Tongue (tissue), 2 donors: ENCODE results near the gene RAD51B. TPM values are rescaled to one million over a fixed set of nuclear protein-coding genes. Genes with fewer than 3 reads are reported as not detected.
A peak's percentile ranks its signal among the peaks of the same experiment; 100 is the strongest.

Experiments used
- DNase-seq: peaks from one replicate; pipeline ENCODE4 v3.0.0-alpha.2; 2015
- total RNA-seq: library from RNA; depleted of rRNA; stranded (reverse); fragments of >200 nt; gene quantifications from one replicate; pipeline ENCODE4 v1.2.3, GENCODE V29; 2014

Gene RAD51B
- total RNA-seq, 1 donor from 2014 or later = 37.8 TPM

DNA sequence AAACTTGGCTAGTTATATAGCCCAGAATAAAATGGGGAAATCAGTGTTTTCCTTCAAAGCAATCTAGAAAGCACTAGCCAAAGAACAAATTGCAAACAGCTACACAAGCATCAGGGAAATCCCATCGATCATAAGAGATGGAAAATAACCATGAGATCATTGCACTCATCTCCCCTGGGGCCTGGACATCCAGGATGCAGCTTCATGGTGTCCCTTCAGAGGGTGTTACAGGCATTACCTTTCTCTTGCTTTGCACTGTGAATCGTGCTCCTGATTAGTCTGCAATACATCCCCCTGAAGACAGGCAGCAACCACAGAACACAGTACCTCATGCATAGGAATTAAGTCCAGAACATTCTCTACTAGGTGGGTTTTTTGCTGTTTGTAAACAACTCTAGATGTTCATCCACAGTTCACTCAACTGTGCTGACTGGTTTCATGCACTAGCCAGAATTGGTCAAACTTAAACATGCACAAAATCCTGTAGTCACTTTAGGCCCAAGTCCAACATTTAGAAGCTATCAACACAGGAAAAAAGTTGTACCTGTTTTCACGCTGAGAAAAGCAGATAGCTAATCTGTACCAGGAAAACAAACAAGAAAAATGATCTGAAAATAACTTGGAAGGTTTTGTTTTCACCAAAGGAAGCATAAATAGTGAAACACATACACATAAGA lies 853.2 kb downstream of the RAD51B start:
- no peak for DNase-seq

DNA sequence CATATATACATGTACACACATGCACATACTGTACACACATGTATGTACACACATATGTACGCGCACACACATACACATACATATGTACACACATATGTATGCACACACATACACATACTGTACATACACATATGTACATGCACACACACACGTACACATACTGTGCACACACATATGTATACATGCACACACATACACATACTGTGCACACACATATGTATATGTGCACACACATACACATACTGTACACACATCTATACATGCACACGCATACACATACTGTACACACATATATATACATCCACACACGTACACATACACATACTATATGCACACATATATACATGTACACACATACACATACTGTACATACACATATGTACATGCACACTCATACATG lies 853.9 kb downstream of the RAD51B start:
- DNase-seq = no peak

DNA sequence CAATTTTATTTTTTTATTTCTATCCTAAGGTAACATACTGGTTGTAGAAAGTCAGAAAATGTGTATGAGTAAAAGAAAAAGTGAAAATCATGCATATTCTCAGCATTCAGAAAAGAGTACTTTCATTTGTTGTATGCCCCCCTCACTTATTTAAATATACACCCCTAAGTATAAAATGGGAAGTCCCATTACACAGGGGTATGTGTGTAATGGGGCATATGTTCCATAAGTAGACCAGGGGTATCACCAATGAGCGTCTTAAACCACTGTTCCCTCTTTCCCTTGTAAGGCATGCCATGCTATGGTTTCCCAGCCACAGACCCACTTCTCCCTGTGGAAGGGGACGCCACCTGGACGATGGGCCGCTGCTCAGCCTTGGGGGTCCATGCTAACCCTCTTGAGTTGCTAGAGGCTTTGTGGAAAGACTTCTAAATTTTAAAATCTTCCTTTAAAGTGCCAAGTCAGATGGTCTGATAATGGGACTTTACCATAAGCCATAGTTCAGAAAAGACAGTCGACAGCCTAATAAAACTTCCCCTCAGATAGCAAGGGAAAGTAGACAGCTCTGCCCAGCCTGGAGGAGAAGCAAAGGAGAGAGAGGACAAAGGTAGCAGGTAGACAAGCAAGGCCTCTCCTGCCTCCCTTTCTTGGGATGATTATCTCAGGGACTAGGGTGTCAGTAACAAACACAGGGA lies 855.1 kb downstream of the RAD51B start:
- DNase-seq = no peak

DNA sequence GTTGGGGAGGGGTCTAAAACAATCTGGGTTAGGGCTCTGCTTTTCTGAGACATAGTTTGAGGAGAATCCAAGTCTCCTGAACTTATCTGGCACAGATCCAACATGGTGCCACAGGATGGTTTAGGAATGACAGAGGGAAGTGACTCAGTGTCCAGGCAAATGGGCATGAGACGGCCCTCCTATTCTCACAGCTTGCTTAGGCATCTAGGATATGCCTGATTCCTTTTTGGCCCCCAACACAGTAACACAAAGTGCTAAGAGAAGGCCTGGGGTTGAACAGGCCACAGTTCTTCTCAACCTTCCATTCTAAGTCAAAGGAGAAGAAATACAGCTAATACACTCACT lies 855.6 kb downstream of the RAD51B start:
- no peak for DNase-seq

DNA sequence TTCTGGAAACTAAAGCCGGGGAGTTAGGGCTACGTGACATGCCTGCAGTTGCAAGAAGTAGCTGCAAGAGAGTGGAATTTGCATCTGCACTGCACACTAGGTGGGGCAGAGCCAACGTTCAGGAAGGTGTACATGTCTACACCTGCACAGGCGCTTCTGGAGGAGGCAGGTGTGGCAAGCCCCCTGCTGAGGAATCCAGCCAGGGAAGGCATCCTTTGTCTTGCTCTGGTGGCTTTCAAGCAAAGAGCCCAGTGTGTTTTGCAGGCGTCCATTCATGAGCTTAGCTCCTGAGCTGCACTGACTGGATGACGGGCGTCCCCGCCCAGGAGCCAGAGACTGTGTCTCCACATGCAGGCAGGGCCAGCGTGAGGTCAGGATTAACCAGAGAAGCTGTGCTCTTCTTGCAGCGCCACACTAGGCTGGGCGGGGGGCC lies 856.9 kb downstream of the RAD51B start:
- peak; percentile 69 for DNase-seq

DNA sequence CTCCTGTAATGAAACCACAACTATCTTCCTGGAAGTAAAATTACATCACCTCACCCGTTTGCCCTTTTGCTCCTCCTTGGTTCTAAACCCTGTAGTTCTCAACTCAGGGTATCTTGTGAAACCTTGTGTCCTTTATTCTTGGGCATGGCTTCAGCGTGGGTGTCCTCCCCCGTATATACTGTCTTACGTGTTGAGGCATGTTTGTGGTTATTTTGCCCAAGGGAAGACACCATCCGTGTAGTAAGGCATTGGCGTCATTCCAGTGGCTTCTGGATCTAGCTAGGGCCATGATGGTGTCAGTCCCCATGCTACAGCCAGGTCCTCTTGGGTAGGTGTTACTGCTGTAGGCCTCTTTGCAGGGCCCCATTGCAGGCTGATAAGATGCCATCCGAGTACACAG lies 857.9 kb downstream of the RAD51B start:
- no peak for DNase-seq

DNA sequence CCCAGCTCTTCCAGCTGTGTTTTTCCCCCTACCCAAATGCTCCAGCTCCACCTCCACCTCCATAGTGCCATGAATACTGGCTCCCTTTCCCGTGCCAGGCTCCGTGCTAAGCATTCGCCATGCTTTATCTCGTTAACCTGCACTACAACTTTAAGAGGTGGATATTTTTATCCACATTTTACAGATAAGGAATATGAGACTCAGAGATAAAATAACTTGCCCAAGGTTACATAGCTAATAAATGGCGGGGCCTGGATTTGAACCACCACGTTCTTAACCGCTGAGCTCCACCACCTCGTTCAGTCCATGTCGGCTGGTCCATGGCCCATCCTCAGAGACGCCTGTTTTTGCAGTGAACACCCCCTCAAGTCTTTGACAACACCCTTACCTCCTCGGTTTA lies 858.3 kb downstream of the RAD51B start:
- no peak for DNase-seq

DNA sequence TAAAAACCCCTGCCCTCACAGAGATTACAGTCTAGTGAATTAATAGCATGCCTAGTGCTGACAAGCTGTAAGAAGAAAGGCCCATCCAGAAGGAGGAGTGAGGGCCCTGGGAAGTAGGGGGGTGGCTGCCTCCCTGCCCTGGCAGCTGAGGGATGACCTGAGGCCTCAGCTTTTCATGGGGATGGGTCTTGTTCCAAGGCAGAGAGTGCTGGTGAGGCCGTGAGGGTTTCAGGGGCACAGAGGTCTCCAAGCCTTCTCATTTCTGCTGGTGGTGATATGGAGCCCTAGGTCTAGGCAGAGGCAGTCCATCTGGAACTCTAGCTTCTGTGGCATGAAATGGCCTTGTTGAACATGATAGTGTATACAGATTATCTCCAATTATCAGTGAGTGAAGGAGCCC lies 858.9 kb downstream of the RAD51B start:
- DNase-seq = no peak

DNA sequence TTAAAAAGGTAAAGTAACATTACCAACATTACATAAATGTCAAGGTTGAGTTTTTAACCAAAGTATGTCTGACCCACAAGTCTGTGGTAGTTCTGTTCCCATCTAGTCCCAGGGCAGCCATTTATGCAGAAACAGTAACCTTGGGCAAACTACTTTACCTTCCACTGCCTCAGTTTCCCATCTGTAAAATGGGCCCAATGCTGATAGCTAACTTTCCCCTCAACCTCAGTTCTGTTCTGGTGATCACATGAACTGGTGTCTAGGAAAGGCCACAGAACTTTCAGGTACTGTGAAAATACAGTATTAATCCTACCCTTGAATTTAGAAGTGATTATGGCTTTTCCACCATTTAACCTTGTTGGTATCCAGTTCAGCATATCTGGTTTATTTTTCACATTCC lies 859.7 kb downstream of the RAD51B start:
- no peak for DNase-seq

DNA sequence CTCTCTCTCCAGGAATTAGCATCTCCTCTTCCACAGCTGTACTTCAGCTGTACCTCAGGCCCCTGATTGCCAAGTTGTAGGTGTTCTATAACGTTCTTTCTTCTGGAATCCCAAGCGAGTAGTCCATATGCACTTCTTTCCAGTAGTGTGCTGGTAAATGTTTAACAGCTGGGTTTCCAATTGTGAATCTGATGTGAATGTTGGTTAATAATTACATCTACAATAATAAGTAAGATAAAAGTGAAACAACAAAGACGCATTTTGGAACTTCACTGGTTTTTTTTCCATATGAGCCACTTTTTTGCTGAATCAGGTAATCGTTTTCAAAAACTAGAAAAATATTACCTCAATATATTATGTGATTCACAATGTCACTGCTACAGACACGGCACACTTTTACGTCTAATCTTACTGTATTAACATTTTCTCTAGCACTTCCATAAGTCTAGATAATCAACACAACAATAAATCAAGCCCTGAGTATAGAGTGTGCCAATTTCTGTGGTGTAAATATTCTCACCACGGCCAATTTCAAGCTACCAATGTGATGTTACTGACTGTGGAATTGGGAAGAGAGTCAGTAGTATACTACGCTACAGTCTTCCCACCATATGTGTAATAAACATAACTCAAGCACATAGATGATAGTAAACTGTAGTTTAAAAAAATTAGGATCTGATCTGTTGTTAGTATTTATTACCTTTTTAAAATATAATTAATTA lies 860.3 kb downstream of the RAD51B start:
- no peak for DNase-seq

DNA sequence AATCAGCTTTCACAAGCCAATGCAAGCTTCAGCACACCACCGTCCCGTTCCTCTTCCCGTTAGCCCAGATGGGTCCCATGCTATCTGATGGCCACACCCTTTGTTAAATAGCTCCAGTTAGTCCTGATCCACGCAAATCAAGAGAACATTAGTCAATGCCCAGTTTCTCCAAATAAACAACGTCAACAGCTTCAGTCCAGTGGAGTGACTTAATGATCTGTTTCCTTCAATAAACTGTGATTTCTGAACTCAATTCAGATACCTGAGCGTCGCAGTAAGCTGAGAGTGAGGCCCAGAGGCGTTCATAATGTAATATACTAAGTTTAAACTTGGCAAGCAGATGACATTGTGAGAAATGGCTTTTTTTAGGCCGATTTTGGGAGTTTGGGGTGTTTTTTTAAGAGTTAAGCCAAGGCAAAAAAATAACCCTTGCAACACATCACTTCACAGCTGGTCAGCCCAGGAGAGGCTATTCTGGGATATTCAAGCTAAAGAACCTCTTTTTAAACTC lies 861.0 kb downstream of the RAD51B start:
- peak; percentile 73 for DNase-seq

DNA sequence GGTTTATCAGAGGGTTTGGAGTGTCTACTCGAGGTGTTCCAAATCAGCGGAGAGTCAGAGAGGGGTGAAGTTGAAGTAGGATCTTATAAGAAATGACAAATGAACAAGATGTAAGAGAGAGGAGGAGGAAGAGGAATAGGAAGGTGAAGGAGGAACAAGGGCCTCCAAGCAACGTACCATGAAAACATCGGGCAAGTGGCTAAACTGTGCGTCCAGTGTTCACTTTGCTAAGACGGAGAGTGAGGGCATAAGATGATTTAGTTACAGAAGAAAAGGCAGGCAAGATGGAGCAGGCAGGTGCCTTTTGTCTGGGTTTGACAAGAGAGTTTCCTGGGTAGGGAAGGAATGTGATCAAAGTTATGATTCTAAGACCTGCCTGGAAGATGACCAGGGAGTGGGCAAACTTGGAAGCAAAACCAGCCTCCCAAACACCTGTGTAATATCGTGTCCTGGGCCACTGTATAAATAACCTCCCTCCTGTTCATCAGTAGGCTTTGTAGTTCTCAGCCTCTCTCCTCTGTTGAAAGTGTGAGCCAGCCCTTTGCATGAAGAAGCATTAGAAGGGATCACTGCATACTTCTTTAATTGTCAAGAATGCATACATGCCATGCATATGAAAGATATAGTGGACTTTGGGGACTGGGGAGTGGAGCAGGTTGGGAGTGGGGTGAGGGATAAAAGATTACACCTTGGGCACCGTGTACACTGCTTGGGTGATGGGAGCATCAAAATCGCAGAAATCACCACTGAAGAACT lies 861.9 kb downstream of the RAD51B start:
- DNase-seq = no peak

DNA sequence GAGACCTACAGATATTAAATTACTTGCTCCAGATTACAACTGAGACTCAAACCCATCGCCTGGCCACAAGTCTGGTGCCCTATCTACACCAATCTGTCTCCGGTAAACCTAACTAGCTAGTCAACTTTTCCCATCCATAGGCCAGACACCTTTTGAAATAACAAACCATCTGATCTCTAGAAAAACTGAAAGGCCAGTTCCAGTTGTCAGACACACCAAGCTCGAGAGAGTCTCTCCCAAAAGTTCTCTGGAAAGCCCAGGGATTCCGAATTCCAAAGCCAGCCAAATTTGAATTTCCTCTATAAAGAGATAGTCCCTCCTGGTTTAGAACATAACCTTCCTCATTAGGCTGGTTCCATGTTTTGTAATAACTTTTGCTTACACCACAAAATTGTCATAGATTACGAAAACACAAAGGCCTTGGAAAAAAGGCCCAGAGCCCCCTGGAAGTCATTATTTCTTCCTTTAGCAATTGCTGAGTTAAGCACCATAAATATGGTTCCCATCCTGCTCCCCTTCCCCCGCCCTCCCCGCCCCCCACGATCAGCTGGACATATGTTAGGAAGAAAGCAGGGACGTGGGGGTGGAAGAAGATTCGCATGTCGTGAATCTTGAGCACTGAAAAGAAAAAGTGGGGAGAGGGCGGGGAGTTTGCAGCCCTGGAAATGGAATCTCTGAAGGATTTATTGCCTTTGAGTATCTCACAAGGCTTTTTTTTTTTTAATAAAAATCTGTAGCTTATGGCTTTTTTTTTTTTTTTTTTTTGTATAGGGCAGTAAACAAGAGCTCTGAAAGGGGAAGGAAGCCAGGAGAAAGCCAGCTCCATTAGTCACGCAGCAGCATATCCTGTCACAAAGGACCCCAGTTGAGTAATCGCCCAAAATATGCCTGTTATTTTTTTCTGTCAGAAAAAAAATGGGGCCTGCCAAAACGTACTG lies 862.9 kb downstream of the RAD51B start:
- DNase-seq = peak; percentile 90

DNA sequence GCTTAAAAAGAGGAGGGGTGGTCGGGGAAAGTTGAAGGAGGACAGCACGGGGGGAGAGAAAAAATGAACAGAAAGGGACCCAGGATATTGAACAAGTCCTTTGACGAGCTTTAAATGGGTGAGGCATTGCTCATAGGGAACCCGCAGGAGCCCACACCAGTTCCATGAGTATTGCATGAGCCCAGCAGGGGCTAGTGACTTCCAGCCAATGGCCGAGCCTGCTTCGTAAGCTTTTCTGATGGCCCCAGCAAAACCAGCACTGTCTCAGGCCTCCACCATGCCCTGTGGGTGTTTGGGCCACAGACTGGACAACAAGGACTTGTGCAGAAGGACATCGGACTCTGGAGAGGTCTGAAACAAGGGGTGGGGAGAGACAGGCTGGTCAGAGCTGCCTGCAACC lies 863.7 kb downstream of the RAD51B start:
- no peak for DNase-seq

DNA sequence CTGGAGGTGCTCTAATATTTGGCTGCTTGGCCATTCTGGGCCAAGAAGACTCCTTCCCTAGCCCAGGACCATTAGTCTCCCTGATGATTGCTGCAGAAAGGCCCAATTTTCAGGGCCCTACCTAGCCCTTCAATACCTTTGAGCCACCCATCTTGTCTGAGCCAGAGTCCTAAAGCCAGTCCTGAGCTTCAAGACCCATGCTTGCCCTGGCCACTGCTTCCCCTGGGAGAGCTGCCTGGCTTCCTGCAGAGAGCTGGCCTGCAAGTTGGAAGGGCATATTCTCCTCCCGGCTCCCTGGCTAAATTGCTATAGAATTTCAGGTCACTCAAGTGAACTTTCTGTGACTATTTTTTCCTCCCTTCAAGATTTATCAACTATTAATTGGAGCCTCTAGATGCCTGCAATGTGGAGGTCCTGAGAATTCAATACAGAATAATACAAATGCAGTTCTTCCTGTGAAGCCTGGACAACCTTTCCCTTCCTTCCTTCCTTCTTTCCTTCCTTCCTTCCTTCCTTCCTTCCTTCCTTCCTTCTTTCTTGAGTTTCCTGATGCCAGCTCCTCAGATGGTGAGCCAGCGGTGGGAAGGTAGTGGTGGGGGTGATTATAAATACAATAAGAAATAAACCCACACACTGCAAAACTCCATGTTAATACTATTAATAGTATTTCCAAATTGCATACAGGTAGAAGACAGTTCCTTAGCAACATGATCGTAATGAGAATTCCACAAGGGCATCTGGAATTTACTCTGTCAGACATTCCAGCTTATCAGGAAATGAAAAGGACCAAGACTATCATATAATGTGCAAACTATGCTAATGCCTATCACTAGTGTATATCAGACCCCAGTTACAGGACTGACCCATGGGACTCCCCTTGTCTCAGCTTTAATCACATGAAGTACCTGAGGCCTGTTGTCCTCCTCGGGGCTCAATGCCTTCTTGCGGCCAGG lies 865.2 kb downstream of the RAD51B start:
- no peak for DNase-seq

DNA sequence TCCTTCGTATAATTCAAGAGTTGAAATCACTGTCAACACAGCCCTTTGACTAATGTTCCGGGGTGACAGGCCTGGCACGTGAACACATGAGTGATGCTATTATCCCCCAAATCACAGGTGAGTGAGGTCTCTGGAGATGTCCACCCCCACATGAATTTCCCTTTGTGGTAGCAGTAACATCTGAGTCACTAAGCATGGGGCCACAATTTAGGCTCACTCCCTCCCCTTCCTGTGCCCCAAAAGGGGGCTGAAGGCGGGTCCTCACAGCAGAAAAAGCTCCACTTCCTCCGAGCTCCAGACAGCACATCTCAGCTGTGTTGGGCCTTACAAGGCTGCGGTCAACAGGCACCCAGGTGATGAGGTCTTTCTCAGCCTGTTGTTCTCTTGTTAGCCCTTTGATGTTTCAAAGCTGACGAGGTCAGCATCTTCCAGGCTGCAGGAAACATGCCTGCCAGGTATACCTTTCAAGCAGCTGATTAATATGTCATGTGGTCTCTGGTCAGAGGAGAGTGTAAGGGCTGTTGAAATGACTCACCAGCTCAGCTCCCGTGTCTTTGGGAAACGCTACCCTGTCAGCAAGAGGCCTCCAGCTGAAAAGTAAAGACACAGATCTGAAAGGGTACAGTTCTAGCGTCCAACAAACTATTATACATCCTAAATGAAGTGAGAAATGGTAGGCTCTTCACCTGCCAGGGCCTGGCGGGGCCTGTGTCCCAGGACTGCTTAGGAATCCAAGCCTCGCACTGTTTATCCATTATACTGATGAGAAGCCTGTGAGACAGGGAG lies 866.0 kb downstream of the RAD51B start:
- no peak for DNase-seq

DNA sequence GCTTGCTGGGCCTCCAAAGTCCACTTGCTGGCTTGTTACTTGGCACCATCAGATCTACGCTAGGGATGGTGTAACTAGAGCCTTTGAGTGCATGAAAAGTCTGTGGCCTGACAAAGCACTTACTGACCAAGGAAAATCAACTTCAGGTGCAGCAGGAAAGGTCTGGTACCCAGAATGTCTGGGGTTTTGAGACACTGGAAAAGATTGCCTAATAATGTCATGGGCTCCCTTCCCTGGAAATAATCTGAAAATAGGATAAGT lies 866.6 kb downstream of the RAD51B start:
- no peak for DNase-seq

DNA sequence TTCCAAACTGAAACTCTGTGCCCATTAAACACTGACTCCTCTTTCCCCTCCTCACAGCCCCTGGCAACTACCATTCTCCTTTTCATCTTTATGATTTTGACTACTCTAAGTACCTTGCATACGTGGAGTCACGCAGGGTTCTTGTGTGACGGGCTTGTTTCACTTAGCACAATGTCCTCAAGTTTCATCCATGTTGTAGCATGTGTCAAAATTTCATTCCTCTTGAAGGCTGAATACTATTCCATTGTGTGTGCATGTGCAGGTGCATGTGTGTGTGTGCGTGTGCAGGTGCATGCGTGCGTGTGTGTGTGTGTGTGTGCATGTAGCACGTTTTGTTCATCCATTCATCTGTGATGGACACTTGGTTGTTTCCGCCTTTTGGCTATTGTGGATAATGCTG lies 867.1 kb downstream of the RAD51B start:
- no peak for DNase-seq

DNA sequence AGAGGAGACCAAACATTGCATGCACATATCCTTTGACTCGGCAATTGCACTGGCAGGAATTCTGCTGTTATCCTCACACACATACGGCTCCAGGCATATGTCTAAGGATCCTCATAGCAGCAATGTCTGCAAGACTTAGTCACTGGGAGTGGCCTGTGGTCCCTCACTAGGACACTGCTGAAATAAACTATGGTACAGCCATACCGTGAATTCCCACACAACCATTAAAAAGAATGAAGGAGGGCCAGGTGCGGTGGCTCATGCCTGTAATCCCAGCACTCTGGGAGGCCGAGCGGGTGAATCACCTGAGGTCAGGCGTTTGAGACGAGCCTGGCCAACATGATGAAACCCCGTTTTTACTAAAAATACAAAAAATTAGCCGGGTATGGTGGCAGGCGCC lies 868.2 kb downstream of the RAD51B start:
- DNase-seq = no peak

DNA sequence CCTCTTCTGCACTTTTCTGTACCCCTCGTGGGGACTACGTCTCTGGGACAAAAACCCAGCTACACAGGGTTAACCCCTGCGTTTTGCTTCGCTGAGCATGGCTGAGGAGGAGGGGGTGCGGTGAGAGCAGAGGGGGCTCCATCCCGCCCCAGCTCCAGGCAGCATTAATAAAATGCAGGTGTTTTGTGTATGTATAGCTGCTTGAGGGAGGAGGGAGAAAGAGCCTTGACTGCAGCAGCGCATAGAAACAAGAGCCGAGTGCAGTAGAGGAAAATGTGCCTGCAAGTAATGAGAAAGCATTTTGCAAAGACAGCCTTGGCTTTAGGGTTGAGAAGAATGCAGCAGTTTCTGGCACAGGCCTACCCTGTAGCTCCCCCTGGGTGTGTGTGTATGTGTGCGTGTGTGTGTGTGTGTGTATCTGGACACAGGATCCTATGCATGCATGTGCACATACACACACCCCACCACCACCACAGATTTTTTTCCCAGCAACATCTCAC lies 869.3 kb downstream of the RAD51B start:
- DNase-seq = peak; percentile 88
